ENCODE measurements around the gene WIPF3. TPM values are rescaled to one million over a fixed set of nuclear protein-coding genes. Genes with fewer than 3 reads are reported as not detected.

WIPF3 gene
- total and polyA plus RNA-seq, 4 donors, result 0.10 to 0.23 (median 0.14) TPM; not detected in 1

DNA sequence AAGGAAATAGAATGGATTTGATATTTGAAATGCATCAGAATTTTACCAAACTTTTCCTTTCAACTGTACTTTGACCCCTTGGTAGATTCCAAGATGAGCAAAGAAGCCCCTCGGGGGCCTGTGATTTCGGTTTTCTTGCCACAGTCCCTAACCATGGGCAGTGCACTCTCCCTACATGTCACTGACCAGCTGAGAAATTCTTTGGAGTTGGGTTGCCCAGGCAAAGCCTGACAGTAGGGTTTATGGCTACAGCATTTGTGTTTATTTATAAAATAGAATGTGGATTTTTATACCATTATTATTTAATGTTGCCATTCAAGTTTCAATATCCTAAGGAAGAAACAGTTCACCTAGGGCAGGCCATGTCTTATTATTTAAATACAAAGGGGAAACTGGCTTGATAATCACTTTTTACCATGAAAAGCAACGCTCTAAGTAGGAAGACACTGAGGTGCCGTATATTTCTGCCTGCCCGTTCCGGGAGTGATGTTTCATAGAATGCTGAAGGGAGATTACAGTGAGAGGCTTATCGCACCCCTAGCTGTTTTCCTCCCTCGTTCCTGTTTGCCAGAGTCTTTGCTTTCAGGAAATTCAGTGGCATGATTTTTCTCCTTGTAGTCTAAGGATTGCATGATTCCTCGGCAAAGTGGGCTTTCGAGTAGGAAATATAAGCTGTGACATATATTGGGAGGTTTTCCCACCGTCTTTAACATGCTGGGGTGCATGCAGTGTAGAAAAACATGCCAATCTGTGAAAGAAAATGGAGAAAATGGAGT is 35.8 kb downstream of the WIPF3 start:
- H3K36me3 ChIP-seq (ENCODE audit: control insufficient read depth in 4 of 4, insufficient read depth in 3 of 4, low read depth in 1 of 4, low read length in 3 of 4), result no peaks in the 10 kb centered on the region
- H3K4me1 ChIP-seq (ENCODE audit: control insufficient read depth in 4 of 4, insufficient read depth in 4 of 4, low read length in 3 of 4), result peaks cover 0 to 5% (median 2%) of the 10 kb centered on the region in 4 donors
- no peaks in the 10 kb centered on the region for H3K9me3 ChIP-seq (ENCODE audit: control insufficient read depth in 4 of 4, low read length in 3 of 4)
- H3K4me3 ChIP-seq (ENCODE audit: low read depth in 1 of 3, low read length in 3 of 3), result no peak overlapping the region
- DNase-seq (ENCODE audit: low spot score), result no peak
- H3K27me3 ChIP-seq (ENCODE audit: control insufficient read depth in 4 of 4, insufficient read depth in 4 of 4, low read length in 3 of 4), result no peaks in the 10 kb centered on the region
- H3K27ac ChIP-seq (ENCODE audit: low read depth in 1 of 2, low read length in 2 of 2), result no peak overlapping the region
- no peak overlapping the region for H3K9ac ChIP-seq (ENCODE audit: low read depth in 1 of 2, low read length in 2 of 2)
- 85% methylated on average over 11 of the region's 11 CpGs for WGBS
- TF ChIP-seq FOXA2 (IDR thresholded peaks at IDR 0.05) (no peak), TAF1 (conservative IDR thresholded peaks at IDR 0.05) (no peak)
- TF ChIP-seq, protein P1, sequence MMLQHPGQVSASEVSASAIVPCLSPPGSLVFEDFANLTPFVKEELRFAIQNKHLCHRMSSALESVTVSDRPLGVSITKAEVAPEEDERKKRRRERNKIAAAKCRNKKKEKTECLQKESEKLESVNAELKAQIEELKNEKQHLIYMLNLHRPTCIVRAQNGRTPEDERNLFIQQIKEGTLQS (IDR thresholded peaks at IDR 0.05), result no peak

DNA sequence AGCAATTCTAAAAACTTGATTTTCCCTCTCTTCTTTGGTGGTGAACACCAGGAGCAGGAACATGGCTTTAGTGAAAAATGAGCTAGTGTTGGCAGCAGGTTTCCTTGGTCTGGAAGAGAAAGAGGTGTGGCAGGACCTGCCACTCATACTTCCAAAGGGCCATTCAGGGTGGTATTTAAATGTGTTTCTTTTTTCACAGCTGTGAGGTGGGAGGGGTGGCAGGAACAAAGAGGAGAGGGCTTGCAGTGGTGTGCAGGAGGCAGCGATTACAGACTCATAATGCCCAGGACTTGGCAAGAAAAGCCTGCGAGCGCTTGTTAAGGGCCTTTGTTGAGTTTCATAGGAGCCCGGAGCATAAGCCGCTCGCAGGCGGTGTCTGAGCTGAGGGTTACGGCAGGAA is 36.8 kb downstream of the WIPF3 start:
- TF ChIP-seq GABPA (IDR thresholded peaks at IDR 0.05 in 1 of 2, conservative IDR thresholded peaks at IDR 0.05 in 1 of 2) (no peak), YY1 (IDR thresholded peaks at IDR 0.05) (no peak), NR2F2 (IDR thresholded peaks at IDR 0.05) (no peak), HNF4G (IDR thresholded peaks at IDR 0.05) (no peak), RAD21 (IDR thresholded peaks at IDR 0.05) (no peak), FOXA1 (IDR thresholded peaks at IDR 0.05) (no peak), EGR1 (IDR thresholded peaks at IDR 0.05; ENCODE audit: low read depth in 2 of 2) (no peak), JUND (IDR thresholded peaks at IDR 0.05) (no peak), TAF1 (conservative IDR thresholded peaks at IDR 0.05) (no peak), FOXA2 (IDR thresholded peaks at IDR 0.05) (no peak), RXRA (IDR thresholded peaks at IDR 0.05) (no peak)
- TF ChIP-seq, protein P2, sequence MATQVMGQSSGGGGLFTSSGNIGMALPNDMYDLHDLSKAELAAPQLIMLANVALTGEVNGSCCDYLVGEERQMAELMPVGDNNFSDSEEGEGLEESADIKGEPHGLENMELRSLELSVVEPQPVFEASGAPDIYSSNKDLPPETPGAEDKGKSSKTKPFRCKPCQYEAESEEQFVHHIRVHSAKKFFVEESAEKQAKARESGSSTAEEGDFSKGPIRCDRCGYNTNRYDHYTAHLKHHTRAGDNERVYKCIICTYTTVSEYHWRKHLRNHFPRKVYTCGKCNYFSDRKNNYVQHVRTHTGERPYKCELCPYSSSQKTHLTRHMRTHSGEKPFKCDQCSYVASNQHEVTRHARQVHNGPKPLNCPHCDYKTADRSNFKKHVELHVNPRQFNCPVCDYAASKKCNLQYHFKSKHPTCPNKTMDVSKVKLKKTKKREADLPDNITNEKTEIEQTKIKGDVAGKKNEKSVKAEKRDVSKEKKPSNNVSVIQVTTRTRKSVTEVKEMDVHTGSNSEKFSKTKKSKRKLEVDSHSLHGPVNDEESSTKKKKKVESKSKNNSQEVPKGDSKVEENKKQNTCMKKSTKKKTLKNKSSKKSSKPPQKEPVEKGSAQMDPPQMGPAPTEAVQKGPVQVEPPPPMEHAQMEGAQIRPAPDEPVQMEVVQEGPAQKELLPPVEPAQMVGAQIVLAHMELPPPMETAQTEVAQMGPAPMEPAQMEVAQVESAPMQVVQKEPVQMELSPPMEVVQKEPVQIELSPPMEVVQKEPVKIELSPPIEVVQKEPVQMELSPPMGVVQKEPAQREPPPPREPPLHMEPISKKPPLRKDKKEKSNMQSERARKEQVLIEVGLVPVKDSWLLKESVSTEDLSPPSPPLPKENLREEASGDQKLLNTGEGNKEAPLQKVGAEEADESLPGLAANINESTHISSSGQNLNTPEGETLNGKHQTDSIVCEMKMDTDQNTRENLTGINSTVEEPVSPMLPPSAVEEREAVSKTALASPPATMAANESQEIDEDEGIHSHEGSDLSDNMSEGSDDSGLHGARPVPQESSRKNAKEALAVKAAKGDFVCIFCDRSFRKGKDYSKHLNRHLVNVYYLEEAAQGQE (IDR thresholded peaks at IDR 0.05), result no peak
- TF ChIP-seq, protein P3, sequence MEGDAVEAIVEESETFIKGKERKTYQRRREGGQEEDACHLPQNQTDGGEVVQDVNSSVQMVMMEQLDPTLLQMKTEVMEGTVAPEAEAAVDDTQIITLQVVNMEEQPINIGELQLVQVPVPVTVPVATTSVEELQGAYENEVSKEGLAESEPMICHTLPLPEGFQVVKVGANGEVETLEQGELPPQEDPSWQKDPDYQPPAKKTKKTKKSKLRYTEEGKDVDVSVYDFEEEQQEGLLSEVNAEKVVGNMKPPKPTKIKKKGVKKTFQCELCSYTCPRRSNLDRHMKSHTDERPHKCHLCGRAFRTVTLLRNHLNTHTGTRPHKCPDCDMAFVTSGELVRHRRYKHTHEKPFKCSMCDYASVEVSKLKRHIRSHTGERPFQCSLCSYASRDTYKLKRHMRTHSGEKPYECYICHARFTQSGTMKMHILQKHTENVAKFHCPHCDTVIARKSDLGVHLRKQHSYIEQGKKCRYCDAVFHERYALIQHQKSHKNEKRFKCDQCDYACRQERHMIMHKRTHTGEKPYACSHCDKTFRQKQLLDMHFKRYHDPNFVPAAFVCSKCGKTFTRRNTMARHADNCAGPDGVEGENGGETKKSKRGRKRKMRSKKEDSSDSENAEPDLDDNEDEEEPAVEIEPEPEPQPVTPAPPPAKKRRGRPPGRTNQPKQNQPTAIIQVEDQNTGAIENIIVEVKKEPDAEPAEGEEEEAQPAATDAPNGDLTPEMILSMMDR (IDR thresholded peaks at IDR 0.05; ENCODE audit: low read depth, low read length, missing input control), result no peak
- TF ChIP-seq, protein P4, sequence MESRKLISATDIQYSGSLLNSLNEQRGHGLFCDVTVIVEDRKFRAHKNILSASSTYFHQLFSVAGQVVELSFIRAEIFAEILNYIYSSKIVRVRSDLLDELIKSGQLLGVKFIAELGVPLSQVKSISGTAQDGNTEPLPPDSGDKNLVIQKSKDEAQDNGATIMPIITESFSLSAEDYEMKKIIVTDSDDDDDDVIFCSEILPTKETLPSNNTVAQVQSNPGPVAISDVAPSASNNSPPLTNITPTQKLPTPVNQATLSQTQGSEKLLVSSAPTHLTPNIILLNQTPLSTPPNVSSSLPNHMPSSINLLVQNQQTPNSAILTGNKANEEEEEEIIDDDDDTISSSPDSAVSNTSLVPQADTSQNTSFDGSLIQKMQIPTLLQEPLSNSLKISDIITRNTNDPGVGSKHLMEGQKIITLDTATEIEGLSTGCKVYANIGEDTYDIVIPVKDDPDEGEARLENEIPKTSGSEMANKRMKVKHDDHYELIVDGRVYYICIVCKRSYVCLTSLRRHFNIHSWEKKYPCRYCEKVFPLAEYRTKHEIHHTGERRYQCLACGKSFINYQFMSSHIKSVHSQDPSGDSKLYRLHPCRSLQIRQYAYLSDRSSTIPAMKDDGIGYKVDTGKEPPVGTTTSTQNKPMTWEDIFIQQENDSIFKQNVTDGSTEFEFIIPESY (IDR thresholded peaks at IDR 0.05), result no peak
- TF ChIP-seq, protein P1 (IDR thresholded peaks at IDR 0.05), result no peak
- 94% methylated on average over 8 of the region's 8 CpGs for WGBS
- Histone ChIP-seq H3K4me3 (ENCODE audit: low read depth in 1 of 3, low read length in 3 of 3) (no peak overlapping the region), H3K27me3 (ENCODE audit: control insufficient read depth in 4 of 4, insufficient read depth in 4 of 4, low read length in 3 of 4) (no peaks in the 10 kb centered on the region), H3K9ac (ENCODE audit: low read depth in 1 of 2, low read length in 2 of 2) (no peak overlapping the region), H3K9me3 (ENCODE audit: control insufficient read depth in 4 of 4, low read length in 3 of 4) (no peaks in the 10 kb centered on the region), H3K4me1 (ENCODE audit: control insufficient read depth in 4 of 4, insufficient read depth in 4 of 4, low read length in 3 of 4) (peaks cover 0 to 5% (median 2%) of the 10 kb centered on the region in 4 donors), H3K36me3 (ENCODE audit: control insufficient read depth in 4 of 4, insufficient read depth in 3 of 4, low read depth in 1 of 4, low read length in 3 of 4) (no peaks in the 10 kb centered on the region), H3K27ac (ENCODE audit: low read depth in 1 of 2, low read length in 2 of 2) (no peak overlapping the region)
- DNase-seq (ENCODE audit: low spot score), result no peak

Measured in liver (tissue), 9 donors.